Chondrocyte (in vitro differentiated cells): ENCODE data around the gene PORCN. TPM values are rescaled to one million over a fixed set of nuclear protein-coding genes. Genes with fewer than 3 reads are reported as not detected.

Source experiments
- DNase-seq: peaks from one replicate; pipeline ENCODE4 v3.0.0; 2021; ENCODE audit warnings: mixed read lengths, low spot score
- H3K27ac Mint-ChIP-seq: one replicate; pipeline ENCODE4 v1.8.0; 2021; ENCODE audit warnings: mild to moderate bottlenecking, moderate library complexity, mixed read lengths; ENCODE audit not compliant: unreplicated experiment
- H3K27me3 Mint-ChIP-seq: 2 replicates; pipeline ENCODE4 v1.8.0; 2021; ENCODE audit warnings: low read depth, mixed read lengths
- H3K36me3 Mint-ChIP-seq: 2 replicates; pipeline ENCODE4 v1.8.0; 2021; ENCODE audit warnings: low read depth, mixed read lengths
- H3K4me1 Mint-ChIP-seq: 2 replicates; pipeline ENCODE4 v1.8.0; 2021; ENCODE audit warnings: low read depth, mild to moderate bottlenecking, mixed read lengths
- H3K4me3 Mint-ChIP-seq: one replicate; pipeline ENCODE4 v1.8.0; 2021; ENCODE audit warnings: mild to moderate bottlenecking, moderate library complexity, mixed read lengths; ENCODE audit not compliant: unreplicated experiment
- H3K9me3 Mint-ChIP-seq: 2 replicates; pipeline ENCODE4 v1.8.0; 2021; ENCODE audit warnings: low read depth, mixed read lengths
- CTCF ChIP-seq: fragments of 200-600 bp; sonication (generic); IDR thresholded peaks from 2 replicates; pipeline ENCODE4 v1.5.0; 2021; ENCODE audit warnings: antibody characterized with exemption, mild to moderate bottlenecking, moderate library complexity
- long read RNA-seq: library from polyadenylated mRNA; stranded (forward); transcript quantifications from one replicate; pipeline ENCODE4 v2.0.0, GENCODE V29; 2021
- total RNA-seq: library from RNA; stranded (reverse); gene quantifications from 3 replicates; pipeline ENCODE4 v1.2.1, GENCODE V29; 2021

PORCN gene
- 10.8 to 23.1 TPM (median 12.5 TPM) in 3 replicates for total RNA-seq
- long read RNA-seq, partial matches to known transcripts, result 6 of 20 reads
- long read RNA-seq, other reads (novel, unspliced or antisense), result 10 of 20 reads

GRCh38 chrX:48508400-48509244, at the start of gene PORCN:
Gene PORCN (plus strand): TSS chrX:48508992. CDS start chrX:48509821, 829 bp downstream.
- no peak for TF ChIP-seq CTCF
- H3K9me3 Mint-ChIP-seq, result no peaks in the 10 kb centered on the region
- peaks cover 12% of the 10 kb centered on the region for H3K4me1 Mint-ChIP-seq
- no peaks in the 10 kb centered on the region for H3K27me3 Mint-ChIP-seq
- no peak for DNase-seq
- H3K27ac Mint-ChIP-seq, result peak within 1 kb of the TSS; percentile 61
- H3K36me3 Mint-ChIP-seq, result no peaks in the 10 kb centered on the region
- H3K4me3 Mint-ChIP-seq, result peak within 1 kb of the TSS; percentile 82

- H3K27me3 Mint-ChIP-seq, result no peaks in the 10 kb centered on the region
- H3K36me3 Mint-ChIP-seq, result peaks cover 3% of the 10 kb centered on the region
- peaks cover 5% of the 10 kb centered on the region for H3K4me1 Mint-ChIP-seq
- H3K27ac Mint-ChIP-seq, result no peak overlapping the region
- no peak for TF ChIP-seq CTCF
- peaks cover 17% of the 10 kb centered on the region for H3K9me3 Mint-ChIP-seq
- peak; percentile 70 for DNase-seq
- no peak overlapping the region for H3K4me3 Mint-ChIP-seq
Measured at GRCh38 chrX:48459483-48459882, 49.3 kb upstream of the PORCN start.

GRCh38 chrX:48460031-48460430, 48.8 kb upstream of the PORCN start:
- Mint-ChIP-seq H3K36me3 (peaks cover 3% of the 10 kb centered on the region), H3K27ac (no peak overlapping the region), H3K9me3 (peaks cover 13% of the 10 kb centered on the region), H3K4me3 (no peak overlapping the region), H3K4me1 (peaks cover 8% of the 10 kb centered on the region), H3K27me3 (no peaks in the 10 kb centered on the region)
- TF ChIP-seq CTCF, result no peak
- DNase-seq, result no peak

DNA sequence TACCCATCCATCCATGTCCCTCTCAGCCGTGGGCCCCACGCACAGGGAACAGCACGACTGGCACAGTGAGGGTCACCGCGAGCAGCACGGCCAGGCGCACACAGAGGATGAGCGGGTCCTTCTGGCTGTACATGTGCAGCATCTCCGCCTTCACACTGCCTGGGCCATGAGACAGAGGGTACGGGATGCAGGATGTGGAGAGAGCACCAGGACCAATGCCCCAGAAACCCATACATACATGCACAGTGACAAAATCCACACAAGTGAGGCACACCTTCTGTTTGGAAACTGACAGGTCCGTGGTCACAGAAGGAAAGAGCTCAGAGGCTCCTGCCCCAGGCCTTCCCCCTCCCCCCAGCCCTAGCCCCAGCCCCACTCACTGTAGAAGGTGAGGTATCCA, 48.2 kb upstream of the PORCN start:
- Mint-ChIP-seq H3K4me3 (no peak overlapping the region), H3K9me3 (peaks cover 13% of the 10 kb centered on the region), H3K4me1 (peaks cover 14% of the 10 kb centered on the region), H3K27me3 (no peaks in the 10 kb centered on the region), H3K36me3 (peaks cover 3% of the 10 kb centered on the region), H3K27ac (no peak overlapping the region)
- TF ChIP-seq CTCF, result no peak
- no peak for DNase-seq

DNA sequence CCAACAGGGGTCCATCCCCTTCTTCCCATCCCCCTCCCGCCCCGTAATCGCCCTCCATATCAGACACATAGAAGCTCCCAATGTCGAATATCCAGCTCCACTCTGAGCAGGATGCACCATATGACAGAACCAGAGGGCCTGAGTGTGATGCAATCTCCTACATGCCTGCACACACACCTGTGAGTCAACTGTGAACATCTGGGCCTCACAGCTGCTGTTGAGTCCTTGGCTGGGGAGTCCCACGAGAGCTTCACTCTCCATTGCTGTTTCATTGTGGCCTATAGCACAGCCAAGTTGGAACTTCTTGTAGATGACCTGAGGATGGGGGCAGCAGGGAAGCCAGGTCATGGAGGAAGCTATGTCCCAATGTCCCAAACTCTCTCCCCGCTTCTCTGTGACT, 47.0 kb upstream of the PORCN start:
- no peak for TF ChIP-seq CTCF
- Mint-ChIP-seq H3K4me3 (no peak overlapping the region), H3K9me3 (peaks cover 11% of the 10 kb centered on the region), H3K4me1 (peaks cover 16% of the 10 kb centered on the region), H3K27me3 (no peaks in the 10 kb centered on the region), H3K36me3 (peaks cover 3% of the 10 kb centered on the region), H3K27ac (no peak overlapping the region)
- no peak for DNase-seq
